Stimulated activated CD8-positive, alpha-beta memory T cell treated with anti-CD3 and anti-CD28 coated beads, Interleukin-4, amount 100 ng/mL, for 1 hour (primary cell): ENCODE results near the gene CSNK1G3.

Experiments used
- DNase-seq, 2 donors: peaks; one replicate each; pipeline ENCODE4 v3.0.0-alpha.2; 2020; ENCODE audit warnings: low read depth in 2 of 2, low spot score in 1 of 2

CSNK1G3 gene

DNA sequence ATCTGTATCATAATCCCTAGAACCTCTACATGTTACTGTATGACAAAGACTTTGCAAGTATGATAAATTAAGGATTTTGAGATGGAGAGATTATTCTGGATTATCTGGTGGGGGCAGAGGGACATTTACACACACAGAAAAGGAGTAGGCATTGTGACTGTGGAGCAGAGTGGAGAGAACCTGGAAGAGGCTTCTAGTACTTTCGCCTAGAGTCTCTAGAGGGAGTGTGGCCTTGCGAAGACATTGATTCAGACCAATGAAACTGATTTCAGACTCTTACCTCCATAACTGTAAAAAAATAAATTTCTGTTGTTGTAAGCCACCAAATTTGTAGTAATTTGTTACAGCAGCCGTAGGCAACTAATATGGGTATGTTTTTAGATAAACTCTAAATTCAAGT is 45.9 kb downstream of the CSNK1G3 start:
- no peak for DNase-seq

DNA sequence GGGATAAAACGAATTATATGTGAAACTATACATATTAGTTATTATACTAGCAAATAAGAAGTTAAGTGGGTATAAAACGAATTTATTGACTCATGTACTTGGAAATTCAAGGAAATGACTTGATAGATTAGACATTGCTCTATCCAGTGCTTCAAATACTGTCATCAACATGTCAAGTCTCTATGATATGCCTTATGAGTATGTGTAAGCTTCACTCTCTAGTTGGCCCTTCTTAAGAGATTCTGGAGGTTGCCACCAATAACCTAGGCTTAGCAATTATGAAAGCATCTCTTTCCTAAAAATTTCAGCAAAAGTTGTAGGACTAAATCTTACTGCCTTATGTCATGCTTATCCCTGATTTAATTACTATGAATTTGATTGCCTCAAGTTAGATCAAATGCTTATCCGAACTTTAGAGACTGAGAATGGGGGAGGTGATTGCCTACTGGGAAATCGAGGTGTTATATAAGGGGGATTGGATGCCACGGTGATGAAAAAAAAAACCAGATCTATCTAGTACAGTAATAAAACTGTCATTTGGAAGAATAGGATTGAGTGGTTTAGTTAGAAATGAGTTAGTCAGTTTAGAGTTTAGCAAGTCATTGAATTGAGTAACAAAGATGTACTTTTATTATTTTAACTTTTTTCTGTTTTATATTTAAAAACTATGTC is 46.9 kb downstream of the CSNK1G3 start:
- no peak for DNase-seq

DNA sequence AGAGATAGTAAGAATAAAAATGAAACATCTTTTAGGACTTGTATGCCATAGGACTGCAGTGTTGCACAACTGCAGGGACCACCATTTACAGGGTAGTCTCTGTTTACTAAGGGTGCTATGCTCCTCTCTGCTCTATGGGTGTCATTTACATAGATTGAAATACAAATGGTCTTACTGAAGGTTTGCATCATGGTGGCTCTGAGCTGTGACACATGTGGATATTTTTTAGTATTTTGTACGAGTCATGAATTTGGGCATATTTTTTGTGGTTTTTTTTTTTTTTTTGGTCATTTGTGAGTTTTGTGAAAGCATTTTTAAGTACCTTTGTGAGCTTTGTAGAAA is 47.4 kb downstream of the CSNK1G3 start:
- no peak for DNase-seq

DNA sequence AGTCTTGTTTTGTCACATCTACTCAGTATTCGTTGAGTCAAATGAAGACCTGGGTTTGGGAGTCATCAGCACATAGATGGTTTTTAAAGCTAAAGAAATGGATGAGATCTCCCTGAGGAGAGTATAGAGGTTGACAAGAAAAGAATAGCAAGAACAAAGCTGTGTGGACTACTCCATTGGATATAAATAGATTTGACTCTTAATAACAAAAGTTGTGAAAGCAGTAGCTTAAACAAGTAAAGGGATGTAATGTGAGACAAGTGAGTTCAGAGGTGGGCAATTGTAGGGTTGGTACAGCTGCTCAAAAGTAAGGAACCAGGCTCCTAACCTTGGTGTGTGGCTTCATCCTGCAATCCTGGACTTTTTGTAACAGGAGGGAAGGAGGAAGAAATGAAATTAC is 49.3 kb downstream of the CSNK1G3 start:
- no peak for DNase-seq

DNA sequence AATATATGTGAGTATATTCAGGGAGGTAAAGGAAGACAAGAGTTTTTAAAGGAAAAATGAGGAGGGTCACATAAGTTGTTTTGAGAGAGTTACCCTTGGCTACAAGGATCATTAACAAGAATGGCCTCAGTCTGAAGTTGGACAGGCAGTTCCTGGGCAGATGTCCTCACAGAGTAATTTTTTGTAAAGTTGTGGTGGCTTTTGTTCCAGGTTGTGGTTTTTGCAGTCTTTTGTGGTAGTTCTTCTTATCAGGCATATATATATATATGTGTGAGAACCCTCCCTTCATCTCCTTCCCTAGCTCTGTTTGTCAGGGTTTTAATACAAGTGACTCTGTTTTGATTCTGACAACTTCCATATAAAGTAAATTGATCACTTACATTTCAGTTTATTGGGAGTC is 60.0 kb downstream of the CSNK1G3 start:
- DNase-seq: no peak

DNA sequence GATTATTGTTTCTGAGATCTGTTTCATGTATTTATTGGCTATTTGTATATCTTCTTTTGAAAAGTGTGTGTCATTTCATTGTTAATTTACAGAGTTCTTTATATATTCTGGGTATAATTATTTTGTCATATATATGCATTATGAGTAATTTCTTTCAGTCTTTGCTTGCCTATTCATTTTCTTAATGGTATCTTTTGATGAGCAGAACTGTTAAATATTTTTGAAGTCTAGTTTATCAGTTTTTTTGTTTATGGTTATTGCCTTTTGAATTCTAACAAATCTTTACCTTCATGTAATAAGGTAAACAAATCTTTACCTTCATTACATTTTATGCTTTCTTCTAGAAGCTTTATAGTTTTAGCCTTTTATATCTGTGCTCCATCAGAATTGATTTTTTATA is 66.4 kb downstream of the CSNK1G3 start:
- no peak for DNase-seq

DNA sequence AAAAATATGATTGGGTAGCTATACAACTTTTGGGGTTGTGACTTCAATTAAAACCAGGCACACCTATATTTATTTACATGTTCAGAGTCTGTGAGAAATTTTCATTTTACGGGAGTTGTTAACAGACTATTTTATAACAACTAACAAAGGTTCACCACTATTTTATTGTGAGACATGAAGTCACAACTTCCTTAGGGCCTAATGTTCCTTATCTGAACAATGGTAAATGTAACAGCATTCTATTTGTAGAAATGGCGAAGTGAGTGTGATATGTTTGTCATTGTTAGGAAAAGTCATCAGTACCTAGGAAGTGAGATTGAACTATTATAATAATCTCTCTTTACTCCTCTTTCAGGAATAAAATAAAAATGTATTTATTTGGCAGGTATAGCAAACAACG is 67.4 kb downstream of the CSNK1G3 start:
- DNase-seq: no peak

DNA sequence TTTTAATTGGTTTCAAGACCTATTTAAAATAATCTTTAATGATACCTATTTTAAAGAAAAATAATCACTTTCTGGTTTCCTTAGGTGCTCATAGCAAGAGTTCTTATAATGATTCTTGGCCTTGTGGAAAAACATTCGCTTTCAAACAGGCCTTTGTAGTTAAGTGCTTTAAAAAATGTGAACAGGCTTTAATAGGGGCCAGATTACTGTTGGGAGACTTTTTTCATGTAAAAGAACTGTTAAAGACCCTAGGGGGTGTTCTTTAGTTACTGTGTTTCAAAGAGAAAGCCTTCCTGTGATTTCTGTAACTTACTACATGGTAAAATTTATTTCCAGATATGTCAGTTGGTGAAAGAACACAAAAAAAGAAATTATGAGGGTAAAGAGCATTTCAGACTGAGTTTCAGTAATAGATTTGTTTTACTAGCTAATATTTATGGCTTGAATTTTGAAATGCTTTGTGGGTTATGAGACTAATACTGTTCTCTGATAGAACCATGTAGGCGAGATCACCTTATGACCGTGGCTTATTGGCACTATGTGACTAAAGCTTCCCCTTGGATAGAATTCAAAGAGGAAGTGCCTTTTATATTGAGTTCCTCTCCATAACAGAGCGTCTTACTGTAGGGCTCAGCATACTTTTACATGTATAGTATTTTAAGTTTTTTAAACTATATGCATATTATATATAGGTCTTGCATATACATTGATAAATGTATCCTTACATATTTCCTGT is 70.7 kb downstream of the CSNK1G3 start:
- no peak for DNase-seq

DNA sequence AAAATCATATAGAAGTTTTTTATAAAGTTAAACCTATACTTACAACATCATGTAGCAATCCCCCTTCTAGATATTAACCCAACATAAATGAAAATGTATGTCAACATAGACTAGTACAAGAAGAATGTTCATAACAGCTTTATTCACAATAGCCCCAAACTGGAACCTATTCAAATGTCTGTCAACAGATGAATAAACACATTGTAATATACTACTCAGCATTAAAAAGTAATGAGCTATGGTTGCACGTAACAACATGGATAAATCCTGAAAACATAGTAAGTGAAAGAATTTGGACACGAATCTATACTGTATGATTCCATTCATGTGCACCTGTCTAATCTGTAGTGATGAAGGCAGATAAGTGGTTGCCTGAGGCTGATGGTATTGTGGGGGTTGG is 73.9 kb downstream of the CSNK1G3 start:
- DNase-seq: no peak

DNA sequence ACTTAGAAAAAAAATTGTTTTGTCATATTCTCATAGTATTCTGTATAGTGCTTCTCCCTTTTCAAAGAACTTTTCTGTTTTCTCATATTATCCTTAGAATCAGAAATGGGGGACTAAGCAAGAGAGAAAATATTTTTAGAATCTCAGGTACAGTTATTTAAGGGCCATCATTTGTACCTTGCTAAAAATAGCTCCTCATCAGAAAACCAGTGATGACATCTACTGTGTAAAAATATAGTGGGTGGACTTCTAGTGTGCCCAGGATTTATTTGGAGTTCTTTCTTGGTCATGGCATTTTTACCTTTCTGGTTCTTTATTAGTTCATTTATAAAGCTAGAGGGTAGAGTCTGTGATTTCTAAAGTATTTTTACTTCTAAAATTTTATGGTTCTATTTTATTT is 82.5 kb downstream of the CSNK1G3 start:
- DNase-seq: no peak

DNA sequence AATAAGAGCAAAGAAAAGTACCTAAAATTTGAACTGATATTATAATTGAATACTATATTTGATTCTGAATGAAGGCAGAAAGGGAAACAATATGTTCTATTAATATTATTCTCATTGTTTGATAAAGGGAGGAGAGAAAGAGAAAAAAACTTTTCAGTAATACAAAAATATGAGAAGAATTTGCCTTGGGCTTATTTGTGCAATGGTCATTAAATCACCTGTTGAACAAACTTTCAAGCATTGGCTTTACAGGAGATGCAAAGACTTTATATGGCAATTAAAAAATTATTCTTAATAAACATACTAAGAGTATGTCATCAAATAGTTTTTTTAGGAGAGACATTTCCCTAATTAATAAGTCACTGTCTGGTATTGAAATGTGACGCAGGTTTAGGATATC is 85.0 kb downstream of the CSNK1G3 start:
- no peak for DNase-seq

DNA sequence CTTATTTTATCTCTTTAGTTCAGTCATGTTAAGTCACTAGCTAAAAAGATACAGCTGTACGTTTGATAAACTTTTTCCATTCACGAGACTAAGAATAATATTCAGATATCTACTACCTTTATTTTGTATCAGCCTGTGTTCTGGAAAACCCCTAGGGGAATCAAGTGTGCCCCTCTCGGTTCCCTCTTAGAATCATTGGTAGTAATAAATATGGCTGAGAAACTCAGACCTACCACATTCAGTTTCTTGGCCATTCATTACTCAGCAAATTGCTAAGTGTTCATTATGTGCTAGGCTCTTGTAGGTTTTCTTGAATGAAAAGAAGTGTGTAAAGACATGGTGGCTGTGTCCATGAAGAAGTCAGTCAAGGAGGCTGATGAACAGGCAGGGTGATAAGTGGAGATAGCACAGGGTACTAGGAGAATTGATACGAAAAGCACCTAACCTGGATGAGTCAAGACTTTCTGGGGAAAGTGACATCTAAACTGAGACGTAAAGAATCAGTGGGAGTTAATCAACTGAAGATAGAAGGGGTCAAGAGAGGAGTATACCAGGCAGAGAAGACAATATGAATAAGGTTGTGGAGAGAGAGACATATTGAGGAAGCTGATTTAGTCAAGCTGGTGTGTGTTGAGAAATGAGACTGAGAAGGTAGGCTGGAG is 86.2 kb downstream of the CSNK1G3 start:
- DNase-seq: no peak

DNA sequence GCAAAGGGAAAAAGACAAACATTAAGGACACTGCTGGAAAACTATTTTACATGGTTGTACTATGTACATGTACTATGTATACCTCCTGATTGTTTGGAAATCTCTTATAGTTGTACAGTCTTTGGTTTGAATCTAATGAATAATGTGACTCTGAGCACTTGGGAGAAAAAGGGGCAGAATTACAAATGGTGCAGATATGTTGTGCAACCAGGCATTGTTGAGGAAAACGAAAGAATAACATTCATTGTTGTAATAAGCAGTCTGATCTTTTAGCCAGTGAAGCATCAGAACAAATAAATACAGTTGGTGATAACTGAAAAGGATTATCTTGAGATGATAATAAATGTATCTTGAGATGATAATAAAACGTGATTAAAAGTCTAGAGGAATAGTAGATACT is 87.2 kb downstream of the CSNK1G3 start:
- DNase-seq: no peak

DNA sequence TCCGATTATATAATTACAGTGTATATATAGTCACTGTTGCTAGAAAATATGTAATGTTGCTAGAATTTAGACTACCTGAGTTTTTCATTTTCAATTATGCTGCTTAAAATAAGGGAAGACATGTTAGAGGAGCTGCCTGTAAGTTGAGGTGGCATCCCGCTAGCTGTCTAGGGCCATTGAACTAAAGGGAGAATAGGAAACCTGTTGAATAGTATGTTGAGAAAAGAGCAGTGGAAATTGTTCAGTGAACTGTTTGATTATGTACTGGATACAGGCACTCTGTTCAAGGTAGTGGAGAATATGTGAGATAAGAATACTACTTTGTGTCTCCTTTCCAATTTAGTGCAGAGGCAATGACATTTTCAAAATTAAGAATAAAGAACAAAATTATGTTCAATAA is 89.6 kb downstream of the CSNK1G3 start:
- DNase-seq: no peak

DNA sequence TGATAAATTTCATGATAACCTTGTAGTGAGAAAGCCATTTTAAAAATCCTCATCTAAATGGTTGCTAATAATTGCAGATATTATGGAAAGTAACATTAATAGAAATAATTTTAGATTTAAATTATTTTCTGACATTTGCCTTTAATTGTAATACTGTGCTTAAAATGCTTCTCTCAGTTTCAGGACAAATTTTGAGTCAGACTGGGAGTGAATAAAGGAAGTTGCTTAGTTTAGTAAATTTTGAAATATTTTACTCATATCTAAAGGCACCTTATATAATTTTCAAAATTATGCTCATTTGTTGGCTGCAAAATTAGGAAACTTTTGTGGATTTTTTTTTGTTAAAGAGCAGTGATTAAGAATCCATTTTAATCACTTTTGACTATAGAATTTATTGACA is 93.8 kb downstream of the CSNK1G3 start:
- DNase-seq: no peak

DNA sequence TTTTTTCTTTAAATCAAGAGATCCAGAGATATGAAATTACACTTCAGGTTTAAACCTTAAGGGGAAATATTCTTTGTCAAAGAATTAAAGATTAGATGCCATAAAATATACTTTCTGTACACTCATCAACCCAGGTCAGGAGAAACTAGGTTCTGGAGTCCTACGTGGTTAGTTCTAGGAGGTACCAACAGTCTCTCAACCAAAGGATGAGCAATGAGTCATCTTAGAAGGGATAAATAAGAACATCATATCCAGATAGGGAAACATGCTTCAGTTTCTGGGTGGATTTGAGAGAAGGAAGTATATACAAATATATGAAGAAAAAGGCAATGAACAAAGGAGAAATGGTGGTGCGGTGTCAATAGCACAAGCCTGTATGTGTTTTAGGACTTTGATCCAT is 98.2 kb downstream of the CSNK1G3 start:
- DNase-seq: no peak

DNA sequence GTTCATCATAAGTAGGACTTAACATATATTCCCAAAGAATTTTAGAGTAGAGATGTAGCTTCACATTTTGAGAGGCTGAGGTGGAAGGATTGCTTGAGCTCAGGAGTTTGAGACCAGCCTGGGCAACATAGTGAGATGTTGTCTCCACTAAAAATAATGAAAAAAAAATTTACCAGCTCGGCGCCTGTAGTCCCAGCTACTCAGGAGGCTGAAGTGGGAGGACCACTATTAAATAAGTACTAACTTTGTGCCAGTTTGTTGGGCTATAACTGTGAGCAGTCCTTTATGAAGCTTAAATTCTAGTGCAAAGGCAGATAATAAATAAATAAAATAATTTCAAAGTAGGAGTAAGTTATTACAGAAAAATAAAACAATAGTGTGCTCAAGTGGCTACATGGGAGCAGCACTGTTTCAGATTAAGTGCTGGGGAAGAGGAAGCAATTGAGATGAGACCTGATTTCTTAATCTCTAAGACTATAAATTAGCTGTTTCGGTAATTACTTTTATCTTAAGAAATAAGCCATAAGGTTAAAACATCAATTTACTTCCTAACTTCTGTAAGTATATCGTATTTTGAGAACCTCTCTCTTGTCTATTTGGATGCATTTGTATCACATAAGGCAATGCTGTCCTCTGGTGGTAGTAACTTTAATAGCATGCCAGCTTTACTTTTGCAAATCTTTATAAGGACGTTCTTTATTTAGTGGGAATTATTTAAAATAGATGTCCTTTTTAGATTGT is 98.9 kb downstream of the CSNK1G3 start:
- DNase-seq: no peak

DNA sequence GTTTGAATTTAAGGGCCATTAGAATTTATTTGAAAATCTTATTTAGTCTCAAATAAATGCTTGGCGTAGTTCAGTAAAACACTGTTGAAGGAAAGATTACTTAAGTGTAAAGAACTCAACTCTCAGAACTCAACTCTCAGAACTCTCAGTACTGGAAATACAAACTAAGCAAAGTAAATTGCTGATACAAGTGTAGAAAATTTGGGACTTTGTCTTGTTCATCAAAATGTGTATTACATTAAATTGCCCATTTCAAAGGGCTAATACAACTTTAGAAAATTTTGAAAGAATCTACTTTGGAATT is 99.4 kb downstream of the CSNK1G3 start:
- DNase-seq: no peak

DNA sequence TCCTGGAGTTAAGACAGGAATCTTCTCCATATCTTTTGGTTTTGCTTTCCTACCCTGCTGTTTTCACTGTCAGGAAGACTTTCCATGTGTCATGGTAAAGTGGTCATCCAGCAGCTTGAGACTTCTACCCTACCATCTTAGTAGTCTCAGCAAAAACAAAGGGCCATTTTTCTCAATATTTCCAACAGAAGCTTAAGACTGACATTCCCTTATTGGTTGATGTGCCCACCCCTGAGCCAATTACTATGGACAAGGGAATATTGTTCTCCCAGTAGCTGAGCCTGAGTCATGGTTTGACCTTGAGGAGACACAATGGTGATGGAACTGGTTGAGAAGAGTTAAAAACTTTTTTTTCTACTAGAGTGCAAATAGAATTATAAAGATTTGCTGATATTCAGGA is 105.6 kb downstream of the CSNK1G3 start:
- no peak for DNase-seq

DNA sequence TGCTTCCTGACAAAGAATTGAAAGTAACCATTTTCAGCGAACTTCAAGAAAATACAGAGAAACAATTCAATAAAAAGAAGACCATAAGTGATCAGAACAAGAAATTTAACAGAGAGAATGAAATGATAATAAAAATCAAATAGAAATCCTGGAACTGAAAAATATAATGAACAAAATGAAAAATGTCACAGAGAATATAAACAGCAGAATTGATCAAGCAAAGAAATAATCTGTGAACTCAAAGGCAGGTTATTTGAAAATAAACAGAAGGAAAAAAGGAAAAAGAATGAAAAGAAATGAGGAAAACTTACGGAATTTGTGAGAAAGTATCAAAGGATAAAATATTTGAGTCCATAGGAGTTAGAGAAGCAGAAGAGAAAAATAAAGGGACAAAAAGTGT is 114.1 kb downstream of the CSNK1G3 start:
- no peak for DNase-seq

DNA sequence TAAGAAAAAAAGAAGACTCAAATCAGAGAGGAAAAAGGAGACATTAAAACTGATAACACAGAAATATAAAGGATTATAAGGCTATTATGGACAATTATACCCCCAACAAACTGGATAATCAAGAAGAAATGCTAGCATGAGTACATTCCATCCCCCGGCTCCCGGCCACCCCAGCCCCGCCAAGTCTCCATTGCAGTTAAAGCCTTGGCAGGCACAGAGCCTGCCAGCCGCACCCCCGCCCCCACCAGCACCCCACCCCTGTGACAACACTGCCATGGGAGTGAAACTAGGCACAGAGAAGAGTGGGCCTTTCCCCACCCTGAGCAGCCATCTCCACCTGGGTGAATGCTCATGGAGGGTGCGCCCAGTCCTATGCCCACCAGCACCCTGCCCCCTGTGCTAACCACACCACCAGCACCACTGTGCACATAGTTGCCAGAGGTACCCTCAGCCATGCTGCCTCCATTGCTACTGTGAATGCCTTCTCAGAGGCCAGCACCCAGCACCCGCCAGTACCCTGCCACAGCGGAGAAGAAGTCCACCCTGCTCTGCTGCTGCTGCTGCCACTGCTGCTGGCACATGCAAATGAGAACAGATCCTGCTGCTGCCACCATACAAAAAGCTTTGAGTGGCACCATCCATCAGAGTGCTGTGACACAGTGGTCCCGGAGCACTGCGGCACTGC is 117.0 kb downstream of the CSNK1G3 start:
- no peak for DNase-seq

DNA sequence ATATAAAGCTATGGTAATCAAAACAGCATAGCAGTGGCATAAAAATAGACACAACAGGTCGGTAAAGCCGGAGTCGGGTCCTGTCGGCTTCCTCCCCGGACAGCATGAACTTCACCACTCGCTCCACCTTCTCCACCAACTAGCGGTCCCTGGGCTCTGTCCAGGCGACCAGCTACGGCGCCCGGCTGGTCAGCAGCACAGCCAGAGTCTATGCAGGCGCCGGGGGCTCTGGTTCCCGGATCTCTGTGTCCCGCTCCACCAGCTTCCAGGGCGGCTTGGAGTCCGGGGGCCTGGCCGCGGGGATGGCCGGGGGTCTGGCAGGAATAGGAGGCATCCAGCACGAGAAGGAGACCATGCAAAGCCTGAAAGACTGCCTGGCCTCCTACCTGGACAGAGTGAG is 124.0 kb downstream of the CSNK1G3 start:
- DNase-seq: no peak
